ENCODE results near the gene WSCD1. TPM values are rescaled to one million over a fixed set of nuclear protein-coding genes. Genes with fewer than 3 reads are reported as not detected.

Gene WSCD1
- polyA plus RNA-seq (9.3 and 9.5 TPM in 2 replicates), polyA minus RNA-seq (19.2 and 21.0 TPM in 2 replicates)

- H3K9ac ChIP-seq (ENCODE audit: low read length) = peak within 1 kb of the TSS; percentile 56
These were observed at the start of gene WSCD1 for GRCh38 chr17:6069539-6070429. Gene WSCD1, plus strand, starts transcription at chr17:6070379. Its CDS starts 10,280 bp downstream, at chr17:6080659.

DNA sequence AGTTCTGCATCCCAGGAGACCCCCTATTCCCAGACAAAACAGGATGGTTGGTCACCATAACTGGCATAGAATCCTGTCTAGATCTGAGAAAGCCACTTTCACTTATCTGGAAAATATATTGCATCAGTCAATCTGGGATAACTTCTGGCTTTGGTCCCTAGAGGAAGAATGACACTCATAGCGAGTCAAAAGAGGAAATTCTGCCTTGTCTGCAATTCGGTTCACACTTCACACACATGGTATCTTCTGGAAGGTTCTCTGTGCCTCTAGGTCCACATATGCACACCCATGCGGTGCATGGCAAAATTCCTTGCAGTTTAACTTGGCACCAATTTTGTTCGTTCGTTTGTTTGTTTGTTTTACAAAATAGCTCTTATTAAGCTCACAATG is 49.2 kb upstream of the WSCD1 start:
- no peaks in the 10 kb centered on the region for H3K9me3 ChIP-seq (ENCODE audit: low read length)
- no peaks in the 10 kb centered on the region for H4K20me1 ChIP-seq (ENCODE audit: insufficient read depth)
- H3K36me3 ChIP-seq (ENCODE audit: insufficient read depth, low read length) = no peaks in the 10 kb centered on the region
- TF ChIP-seq RAD21 (conservative IDR thresholded peaks at IDR 0.05) = no peak
- TF ChIP-seq SMC3 (conservative IDR thresholded peaks at IDR 0.05; ENCODE audit: poor library complexity) = no peak
- TF ChIP-seq TAF1 (IDR thresholded peaks at IDR 0.05; ENCODE audit: low read depth) = no peak
- no peak for TF ChIP-seq CTCF (IDR thresholded peaks at IDR 0.05; ENCODE audit: poor library complexity, severe bottlenecking)
- TF ChIP-seq MXI1 (conservative IDR thresholded peaks at IDR 0.05; ENCODE audit: poor library complexity, severe bottlenecking) = no peak
- TF ChIP-seq EP300 (conservative IDR thresholded peaks at IDR 0.05; ENCODE audit: poor library complexity, severe bottlenecking) = no peak
- no peak for TF ChIP-seq EZH2 (IDR thresholded peaks at IDR 0.05; ENCODE audit: borderline replicate concordance, insufficient read depth, low read length, poor library complexity, severe bottlenecking)
- TF ChIP-seq POLR2AphosphoS5 (IDR thresholded peaks at IDR 0.05) = no peak
- TF ChIP-seq, protein P1, sequence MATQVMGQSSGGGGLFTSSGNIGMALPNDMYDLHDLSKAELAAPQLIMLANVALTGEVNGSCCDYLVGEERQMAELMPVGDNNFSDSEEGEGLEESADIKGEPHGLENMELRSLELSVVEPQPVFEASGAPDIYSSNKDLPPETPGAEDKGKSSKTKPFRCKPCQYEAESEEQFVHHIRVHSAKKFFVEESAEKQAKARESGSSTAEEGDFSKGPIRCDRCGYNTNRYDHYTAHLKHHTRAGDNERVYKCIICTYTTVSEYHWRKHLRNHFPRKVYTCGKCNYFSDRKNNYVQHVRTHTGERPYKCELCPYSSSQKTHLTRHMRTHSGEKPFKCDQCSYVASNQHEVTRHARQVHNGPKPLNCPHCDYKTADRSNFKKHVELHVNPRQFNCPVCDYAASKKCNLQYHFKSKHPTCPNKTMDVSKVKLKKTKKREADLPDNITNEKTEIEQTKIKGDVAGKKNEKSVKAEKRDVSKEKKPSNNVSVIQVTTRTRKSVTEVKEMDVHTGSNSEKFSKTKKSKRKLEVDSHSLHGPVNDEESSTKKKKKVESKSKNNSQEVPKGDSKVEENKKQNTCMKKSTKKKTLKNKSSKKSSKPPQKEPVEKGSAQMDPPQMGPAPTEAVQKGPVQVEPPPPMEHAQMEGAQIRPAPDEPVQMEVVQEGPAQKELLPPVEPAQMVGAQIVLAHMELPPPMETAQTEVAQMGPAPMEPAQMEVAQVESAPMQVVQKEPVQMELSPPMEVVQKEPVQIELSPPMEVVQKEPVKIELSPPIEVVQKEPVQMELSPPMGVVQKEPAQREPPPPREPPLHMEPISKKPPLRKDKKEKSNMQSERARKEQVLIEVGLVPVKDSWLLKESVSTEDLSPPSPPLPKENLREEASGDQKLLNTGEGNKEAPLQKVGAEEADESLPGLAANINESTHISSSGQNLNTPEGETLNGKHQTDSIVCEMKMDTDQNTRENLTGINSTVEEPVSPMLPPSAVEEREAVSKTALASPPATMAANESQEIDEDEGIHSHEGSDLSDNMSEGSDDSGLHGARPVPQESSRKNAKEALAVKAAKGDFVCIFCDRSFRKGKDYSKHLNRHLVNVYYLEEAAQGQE (IDR thresholded peaks at IDR 0.05; ENCODE audit: borderline replicate concordance) = no peak
- H3F3A ChIP-seq (ENCODE audit: insufficient read depth, low read length, poor library complexity, severe bottlenecking) = no peaks in the 10 kb centered on the region
- no peak overlapping the region for H3K4me2 ChIP-seq (ENCODE audit: low read length)
- H3K4me3 ChIP-seq (ENCODE audit: low read length) = no peak overlapping the region
- no peaks in the 10 kb centered on the region for H3K79me2 ChIP-seq (replicated peaks; ENCODE audit: insufficient read depth, low read length)
- no peaks in the 10 kb centered on the region for H3K27me3 ChIP-seq (ENCODE audit: insufficient read depth, low read depth, low read length)
- no peaks in the 10 kb centered on the region for H3K9me2 ChIP-seq (ENCODE audit: insufficient read depth, low read length)
- H3K27ac ChIP-seq (ENCODE audit: low read length) = no peak overlapping the region
- H2AFZ ChIP-seq (ENCODE audit: low read depth, low read length) = no peak overlapping the region
- H3K9ac ChIP-seq (ENCODE audit: low read length) = no peak overlapping the region

More at GRCh38 chr17:6069539-6070429, at the start of gene WSCD1:
- no peaks in the 10 kb centered on the region for H3K27me3 ChIP-seq (ENCODE audit: insufficient read depth, low read depth, low read length)
- H4K20me1 ChIP-seq (ENCODE audit: insufficient read depth) = no peaks in the 10 kb centered on the region
- peaks cover 11% of the 10 kb centered on the region for H3K79me2 ChIP-seq (replicated peaks; ENCODE audit: insufficient read depth, low read length)
- peak within 1 kb of the TSS; percentile 9 for H2AFZ ChIP-seq (ENCODE audit: low read depth, low read length)
- H3K27ac ChIP-seq (ENCODE audit: low read length) = no peak within 1 kb of the TSS
- no peaks in the 10 kb centered on the region for H3K9me3 ChIP-seq (ENCODE audit: low read length)
- peak within 1 kb of the TSS; percentile 84 for H3K4me2 ChIP-seq (ENCODE audit: low read length)
- H3K9me2 ChIP-seq (ENCODE audit: insufficient read depth, low read length) = no peaks in the 10 kb centered on the region
- H3F3A ChIP-seq (ENCODE audit: insufficient read depth, low read length, poor library complexity, severe bottlenecking) = no peaks in the 10 kb centered on the region
- H3K36me3 ChIP-seq (ENCODE audit: insufficient read depth, low read length) = no peaks in the 10 kb centered on the region
- H3K4me3 ChIP-seq (ENCODE audit: low read length) = peak within 1 kb of the TSS; percentile 79
- TF ChIP-seq TAF1 (IDR thresholded peaks at IDR 0.05; ENCODE audit: low read depth) (no peak), MXI1 (conservative IDR thresholded peaks at IDR 0.05; ENCODE audit: poor library complexity, severe bottlenecking) (no peak), POLR2AphosphoS5 (IDR thresholded peaks at IDR 0.05) (no peak), SMC3 (conservative IDR thresholded peaks at IDR 0.05; ENCODE audit: poor library complexity) (no peak), EP300 (conservative IDR thresholded peaks at IDR 0.05; ENCODE audit: poor library complexity, severe bottlenecking) (no peak)

All from neural cell (in vitro differentiated cells).